Thyroid gland (tissue), 4 donors: Measurements from ENCODE around the gene PRKCE.

Experiments used
- CTCF ChIP-seq, 6 experiments: fragments of 200-600 bp in 3 of 6; fragments of 450-650 bp in 3 of 6; sonication (generic) in 3 of 6; IDR thresholded peaks; one replicate each; pipeline ENCODE4 v1.5.1; 2016 to 2019; ENCODE audit warnings: antibody characterized with exemption in 6 of 6, mild to moderate bottlenecking in 2 of 6, inconsistent platforms in 1 of 6, moderate library complexity in 1 of 6
- POLR2A ChIP-seq, 2 donors: fragments of 450-650 bp; IDR thresholded peaks; one replicate each; pipeline ENCODE4 v1.6.1; 2017; ENCODE audit warnings: antibody characterized with exemption in 2 of 2, mild to moderate bottlenecking in 2 of 2, moderate library complexity in 1 of 2

DNA sequence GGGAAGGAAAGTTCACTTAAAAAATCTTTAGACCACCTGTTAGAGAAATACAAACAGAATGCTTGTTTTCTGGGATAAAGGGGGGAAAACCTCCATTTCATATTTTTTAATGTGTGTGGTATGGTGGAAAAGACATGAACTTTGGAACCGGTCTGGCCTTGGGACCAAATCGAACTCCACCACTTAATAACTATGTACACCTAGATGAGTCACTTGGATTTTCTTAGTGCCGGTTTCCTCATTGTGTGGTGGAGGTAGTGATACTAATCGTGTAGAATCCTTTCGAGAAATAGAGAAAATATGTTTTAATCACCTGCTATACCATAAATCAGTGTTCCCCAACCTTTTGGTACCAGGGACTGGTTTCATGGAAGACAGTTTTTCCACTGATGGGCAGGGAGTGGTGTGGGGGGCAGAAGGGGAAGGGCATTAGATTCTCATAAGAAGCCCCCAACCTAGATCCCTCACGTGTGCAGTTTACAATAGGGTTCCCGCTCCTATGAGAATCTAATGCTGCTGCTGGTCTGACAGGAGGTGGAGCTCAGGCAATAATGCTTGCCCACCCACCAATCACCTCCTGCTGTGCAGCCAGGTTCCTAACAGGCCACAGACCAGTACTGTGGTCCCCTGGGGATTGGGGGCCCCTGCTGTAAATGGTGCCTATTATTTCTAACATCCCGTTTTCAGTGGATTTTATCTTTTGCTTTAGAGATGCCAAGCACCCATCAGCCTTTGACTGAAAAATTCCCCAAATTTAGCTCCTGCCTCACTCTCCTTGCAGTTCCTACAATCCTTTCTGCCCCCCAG, 308.8 kb downstream of the PRKCE start:
- no peak for TF ChIP-seq CTCF (IDR thresholded peaks at IDR 0.05)
- no peak for TF ChIP-seq POLR2A (IDR thresholded peaks at IDR 0.05)
